GM19238 (cell line): ENCODE results near the gene B3GNT9.

Experiments
- DNase-seq: peaks from one replicate; pipeline ENCODE4 v3.0.0; 2011; ENCODE audit warnings: low spot score; ENCODE audit not compliant: insufficient read length

Gene B3GNT9, protein sequence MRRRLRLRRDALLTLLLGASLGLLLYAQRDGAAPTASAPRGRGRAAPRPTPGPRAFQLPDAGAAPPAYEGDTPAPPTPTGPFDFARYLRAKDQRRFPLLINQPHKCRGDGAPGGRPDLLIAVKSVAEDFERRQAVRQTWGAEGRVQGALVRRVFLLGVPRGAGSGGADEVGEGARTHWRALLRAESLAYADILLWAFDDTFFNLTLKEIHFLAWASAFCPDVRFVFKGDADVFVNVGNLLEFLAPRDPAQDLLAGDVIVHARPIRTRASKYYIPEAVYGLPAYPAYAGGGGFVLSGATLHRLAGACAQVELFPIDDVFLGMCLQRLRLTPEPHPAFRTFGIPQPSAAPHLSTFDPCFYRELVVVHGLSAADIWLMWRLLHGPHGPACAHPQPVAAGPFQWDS

DNA sequence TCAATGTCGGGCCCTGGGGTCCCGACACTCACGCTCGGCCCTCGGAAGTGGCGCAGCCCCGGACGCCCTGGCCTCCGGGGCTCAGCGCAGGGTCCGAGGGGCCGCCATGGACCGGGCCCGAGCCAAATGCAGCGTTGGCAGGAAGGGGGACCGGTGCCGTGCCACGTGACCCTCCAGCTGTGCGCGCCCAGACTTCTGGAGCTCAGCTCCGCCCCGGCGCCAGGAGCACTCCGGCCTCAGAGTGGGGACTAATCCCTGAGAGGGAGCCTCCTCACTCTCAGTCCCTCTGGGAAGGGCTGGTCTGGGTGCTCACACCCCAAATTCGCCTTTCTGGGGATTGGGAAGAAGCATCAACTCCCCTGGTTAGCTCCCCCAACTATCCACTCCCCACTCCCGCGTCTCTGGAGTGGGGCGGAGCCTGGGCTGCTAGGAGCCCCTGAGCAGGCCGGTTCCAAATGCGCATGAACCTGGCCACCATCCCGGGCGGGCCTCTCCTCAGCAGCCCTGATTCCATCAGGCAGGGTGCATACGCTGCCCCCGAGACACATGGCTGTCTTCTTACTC lies at the start of gene B3GNT9:
B3GNT9 (minus strand) TSS at position 166 of the 564 bp plus-strand sequence. CDS start 513 bp downstream, outside the sequence.
- peak; percentile 72 for DNase-seq

DNA sequence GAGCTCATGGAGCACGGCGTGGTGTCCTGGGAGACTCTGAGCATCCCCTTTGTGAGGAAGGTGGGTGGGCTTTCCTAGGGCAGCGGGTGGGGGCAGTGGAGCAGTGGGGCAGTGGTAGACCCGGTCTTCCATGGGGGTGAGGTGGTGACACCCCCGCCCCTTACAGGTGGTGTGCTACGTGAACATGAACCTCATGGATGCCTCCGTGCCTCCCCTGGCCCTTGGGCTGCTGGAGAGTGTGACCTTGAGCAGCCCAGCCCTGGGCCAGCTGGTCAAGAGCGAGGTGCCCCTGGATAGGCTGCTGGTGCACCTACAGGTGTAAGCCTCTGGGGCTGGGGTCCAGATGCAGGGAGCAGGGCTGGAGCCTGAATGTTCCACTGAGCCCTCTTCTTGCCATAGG lies 49.7 kb upstream of the B3GNT9 start:
- no peak for DNase-seq

DNA sequence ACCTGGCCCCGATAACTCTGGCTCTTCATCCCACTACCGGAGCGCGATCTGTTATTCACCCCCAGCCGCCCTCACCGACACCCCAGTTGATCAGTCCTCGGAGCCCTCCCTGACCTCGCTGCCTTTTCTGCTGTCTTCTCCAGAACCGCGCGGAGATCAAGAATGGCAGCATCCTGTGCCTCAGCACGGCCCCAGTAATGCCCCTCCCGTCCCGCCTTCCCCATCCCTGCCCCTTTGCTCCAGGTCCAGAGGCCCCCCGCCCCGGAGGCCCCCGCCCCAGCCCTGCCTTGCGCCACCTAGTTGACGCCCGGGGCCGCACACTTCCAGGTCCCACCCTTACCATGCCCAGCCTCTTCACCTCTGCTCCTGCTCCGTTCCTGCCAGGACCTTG lies 49.0 kb upstream of the B3GNT9 start:
- no peak for DNase-seq

DNA sequence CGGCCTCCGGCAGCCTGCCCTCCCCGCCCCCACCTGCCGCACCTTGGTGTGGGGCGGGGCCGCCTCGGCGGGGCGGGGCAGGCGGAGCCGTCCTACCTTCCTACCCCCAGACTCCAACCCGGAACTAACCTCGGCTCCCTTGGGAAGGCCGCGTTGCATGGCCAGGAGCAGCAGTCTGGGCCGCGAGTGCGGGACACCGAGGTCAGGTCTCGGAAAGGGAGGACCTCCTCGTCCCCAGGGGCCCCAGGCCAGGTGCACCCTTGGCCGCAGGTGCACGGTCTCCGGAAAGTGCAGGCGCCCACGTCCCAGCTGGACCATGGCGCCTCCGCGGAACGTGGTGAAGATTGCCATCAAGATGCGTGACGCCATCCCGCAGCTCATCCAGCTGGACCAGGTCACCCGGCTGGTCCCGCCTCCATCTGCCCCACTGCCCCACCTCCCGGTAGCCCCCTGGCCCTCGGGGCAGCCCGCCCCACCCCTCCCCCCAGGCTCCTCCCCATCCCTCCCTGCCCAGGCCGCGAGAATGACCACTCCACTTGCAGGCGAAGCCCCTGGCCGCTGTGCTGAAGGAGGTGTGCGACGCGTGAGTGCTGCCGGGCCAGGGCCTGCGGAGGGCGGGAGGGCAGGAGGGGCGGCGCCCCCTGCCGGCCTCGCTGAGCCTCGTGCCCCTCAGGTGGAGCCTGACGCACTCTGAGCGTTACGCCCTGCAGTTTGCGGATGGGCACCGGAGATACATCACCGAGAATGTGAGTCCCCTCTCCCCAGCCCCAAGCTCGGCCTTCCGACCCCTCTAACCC lies 48.4 kb upstream of the B3GNT9 start, which contains the start of gene ELMO3:
ELMO3 (plus strand) TSS at position 121 of the 797 bp plus-strand sequence; CDS start at position 317, 196 bp downstream.
- no peak for DNase-seq

DNA sequence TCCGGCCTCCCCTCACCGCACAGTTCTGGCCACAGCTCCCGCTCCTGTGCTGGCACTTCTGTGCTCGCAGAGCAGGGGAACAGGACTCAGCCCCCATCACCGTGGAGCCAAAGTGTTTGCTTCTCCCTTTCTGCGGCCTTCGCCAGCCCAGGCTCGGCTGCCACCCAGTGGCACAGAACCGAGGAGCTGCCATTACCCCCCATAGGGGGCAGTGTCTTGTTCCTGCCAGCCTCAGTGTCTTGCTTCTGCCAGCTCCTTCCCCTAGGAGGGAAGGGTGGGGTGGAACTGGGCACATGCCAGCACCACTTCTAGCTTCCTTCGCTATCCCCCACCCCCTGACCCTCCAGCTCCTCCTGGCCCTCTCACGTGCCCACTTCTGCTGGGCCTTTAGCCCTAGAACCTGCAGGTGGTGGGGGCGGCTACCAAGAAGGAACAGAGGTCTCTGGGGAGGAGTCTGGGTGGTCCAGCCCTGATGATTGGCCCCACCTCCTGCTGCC lies 47.5 kb upstream of the B3GNT9 start:
- no peak for DNase-seq

- no peak for DNase-seq
Measured at GRCh38 chr16:67197704-67198103, 46.9 kb upstream of the B3GNT9 start.

DNA sequence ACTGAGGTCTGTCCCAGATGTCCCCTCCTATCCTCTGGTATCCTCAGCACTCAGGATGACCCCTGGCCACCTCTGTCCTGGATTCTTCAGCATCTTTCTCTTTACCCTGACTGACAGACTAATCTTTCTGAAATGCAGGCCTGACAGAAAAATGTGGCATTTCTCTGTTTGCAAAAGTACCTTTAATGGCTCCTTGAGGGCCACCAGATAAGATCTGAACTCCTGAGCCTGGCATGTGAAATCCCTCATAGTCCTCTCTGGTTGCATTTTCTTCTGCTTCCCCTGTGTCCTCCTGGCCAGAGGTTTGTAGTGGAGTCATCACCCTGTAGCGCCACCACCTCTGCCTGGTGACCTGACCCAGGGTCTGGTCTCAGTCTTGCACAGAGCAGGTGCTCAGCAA lies 46.1 kb upstream of the B3GNT9 start:
- no peak for DNase-seq

DNA sequence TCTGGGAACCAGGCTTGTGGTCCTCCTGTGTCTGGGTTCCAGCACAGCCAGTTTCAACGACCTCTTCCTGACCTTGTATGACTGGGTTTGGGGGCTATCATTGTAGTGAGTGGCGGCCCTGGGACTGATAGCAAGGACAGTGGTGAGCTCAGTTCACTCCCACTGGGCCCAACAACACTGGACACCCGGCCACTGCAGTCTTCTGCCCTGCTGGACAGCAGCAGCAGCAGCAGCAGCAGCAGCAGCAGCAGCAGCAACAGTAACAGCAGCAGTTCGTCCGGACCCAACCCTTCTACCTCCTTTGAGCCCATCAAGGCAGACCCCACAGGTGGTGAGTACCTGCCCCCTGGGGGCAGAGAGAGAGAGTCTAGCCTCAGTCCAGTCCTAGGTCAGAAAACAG lies 44.9 kb upstream of the B3GNT9 start:
- no peak for DNase-seq

DNA sequence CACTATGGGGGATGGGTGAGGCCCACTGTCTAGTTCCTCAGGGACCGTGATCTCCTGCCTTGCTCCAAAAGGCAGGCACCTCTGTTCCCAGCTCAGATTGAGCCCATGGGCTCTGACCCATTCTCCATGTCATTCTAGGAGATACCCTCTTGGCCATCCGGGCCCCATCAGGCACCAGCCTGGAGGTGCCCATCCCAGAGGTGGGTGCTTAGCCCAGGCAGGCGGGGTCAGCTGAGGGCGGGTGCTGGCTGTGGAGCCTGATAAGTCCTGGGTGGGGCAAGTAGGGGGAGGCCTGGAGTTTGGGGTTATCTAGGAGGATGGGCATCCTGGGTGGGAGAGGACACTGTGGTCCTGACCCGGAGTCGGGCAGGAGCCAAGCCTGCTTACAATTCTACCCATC lies 43.5 kb upstream of the B3GNT9 start:
- no peak for DNase-seq

- DNase-seq, result no peak
Measured at GRCh38 chr16:67193536-67193935, 42.7 kb upstream of the B3GNT9 start.

GRCh38 chr16:67192781-67193361 lies 42.1 kb upstream of the B3GNT9 start:
- DNase-seq, result no peak

- DNase-seq, result peak; percentile 98
Measured at GRCh38 chr16:67191995-67192681, 41.3 kb upstream of the B3GNT9 start, which contains the start of gene E2F4. E2F4 (plus strand) TSS chr16:67192155; CDS start chr16:67192228, 73 bp downstream.

- no peak for DNase-seq
Measured at GRCh38 chr16:67191411-67191994, 40.7 kb upstream of the B3GNT9 start.

GRCh38 chr16:67190448-67191399 lies 39.9 kb upstream of the B3GNT9 start:
- no peak for DNase-seq

- no peak for DNase-seq
Measured at GRCh38 chr16:67190041-67190440, 39.2 kb upstream of the B3GNT9 start, which contains the start of gene EXOC3L1. EXOC3L1 (minus strand) TSS chr16:67190136; CDS start chr16:67189676, 460 bp downstream.

- DNase-seq, result no peak
Measured at GRCh38 chr16:67188798-67189197, 38.0 kb upstream of the B3GNT9 start.

DNA sequence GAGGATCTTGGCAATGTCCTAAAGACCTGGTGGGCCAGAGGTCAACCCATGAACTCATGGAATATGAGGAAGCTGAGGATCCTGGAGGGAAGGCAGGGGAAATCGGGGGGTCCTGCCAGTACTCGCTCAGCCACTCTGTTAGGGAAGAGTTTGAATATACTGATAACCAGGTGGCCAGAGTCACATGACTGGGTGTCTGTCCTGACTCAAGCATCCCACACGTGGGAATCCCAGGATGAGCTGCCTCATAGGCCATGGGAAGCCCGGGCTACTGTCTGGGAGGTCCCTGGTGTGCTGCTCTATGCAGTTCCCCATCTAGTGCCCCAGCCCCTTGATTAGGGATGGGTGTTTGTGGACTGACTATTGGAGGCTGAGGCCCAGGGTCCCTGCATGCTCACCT lies 37.5 kb upstream of the B3GNT9 start:
- DNase-seq, result no peak

DNA sequence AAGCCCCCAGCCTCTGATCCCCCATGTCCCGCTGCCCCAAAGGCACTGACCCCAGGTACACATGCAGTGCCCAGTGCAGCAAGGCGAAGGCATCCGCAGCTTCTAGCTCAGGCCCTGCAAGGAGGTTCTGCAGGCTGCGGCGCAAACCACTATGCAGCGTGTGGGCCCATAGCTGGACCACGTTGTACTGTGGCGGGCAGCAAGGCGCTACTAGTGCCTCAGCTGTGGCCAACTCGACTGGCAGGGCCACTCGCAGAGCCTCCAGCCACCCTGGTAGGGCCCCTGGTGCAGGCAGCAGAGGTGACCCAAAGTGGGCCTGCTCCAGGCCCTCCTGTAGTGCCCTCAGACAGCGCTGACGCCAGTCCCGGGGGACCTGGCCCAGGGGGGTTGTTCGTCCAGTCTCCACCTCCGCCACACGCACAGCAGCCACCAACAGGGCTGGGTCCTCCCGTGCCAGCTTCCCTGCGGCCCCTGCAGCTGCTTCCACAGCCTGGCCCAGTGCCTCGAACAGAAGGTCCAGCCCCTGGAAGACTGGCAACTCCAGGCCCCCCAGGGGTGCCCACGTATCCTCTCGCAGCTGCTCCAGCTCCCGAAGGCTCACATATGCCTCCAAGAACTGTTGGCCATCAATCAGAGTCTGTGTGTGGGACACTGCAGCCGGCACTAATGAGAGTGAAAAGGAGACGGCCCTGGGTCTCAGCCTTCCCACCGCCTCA lies 36.5 kb upstream of the B3GNT9 start:
- no peak for DNase-seq

- no peak for DNase-seq
Measured at GRCh38 chr16:67186550-67186950, 35.8 kb upstream of the B3GNT9 start.
